ENCODE data around the gene NAGLU. TPM values are rescaled to one million over a fixed set of nuclear protein-coding genes. Genes with fewer than 3 reads are reported as not detected.

NAGLU gene
- total and polyA plus RNA-seq, 2 of the 13 experiments (the other 11 are each of a cell fraction or from before 2014, with no cell fraction given), result 28.2 to 40.1 TPM

DNA sequence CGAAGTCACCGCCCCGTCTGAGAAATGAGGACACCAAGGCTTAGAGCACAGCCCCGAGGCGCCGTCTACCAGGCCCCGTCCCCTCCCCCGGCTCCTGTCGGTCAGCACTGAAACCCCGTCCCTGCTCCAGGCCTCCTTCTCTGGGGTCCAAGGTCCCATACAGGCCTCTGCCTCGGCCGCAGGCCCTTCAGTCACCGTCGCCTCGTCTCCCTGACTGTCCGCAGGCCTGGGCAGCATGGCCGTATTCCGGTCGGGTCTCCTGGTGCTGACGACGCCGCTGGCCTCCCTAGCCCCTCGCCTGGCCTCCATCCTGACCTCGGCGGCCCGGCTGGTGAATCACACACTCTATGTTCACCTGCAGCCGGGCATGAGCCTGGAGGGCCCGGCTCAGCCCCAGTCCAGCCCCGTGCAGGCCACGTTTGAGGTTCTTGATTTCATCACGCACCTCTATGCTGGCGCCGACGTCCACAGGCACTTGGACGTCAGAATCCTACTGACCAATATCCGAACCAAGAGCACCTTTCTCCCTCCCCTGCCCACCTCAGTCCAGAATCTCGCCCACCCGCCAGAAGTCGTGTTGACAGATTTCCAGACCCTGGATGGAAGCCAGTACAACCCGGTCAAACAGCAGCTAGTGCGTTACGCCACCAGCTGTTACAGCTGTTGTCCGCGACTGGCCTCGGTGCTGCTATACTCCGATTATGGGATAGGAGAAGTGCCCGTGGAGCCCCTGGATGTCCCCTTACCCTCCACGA, 26.5 kb downstream of the NAGLU start (continued):
- TF ChIP-seq ATF4 (CRISPR knock-in tag; IDR thresholded peaks at IDR 0.05) (peak in 1 of 2 experiments; percentile 80; a peak in 2 of 4 replicates), TFDP2 (CRISPR knock-in tag; IDR thresholded peaks at IDR 0.05) (no peak), HBP1 (CRISPR knock-in tag; IDR thresholded peaks at IDR 0.05; ENCODE audit: low read depth) (peak; percentile 25), HIC2 (CRISPR knock-in tag; IDR thresholded peaks at IDR 0.05; ENCODE audit: low read depth) (no peak; the same call in 1 of the 2 replicates), ZNF619 (CRISPR knock-in tag; IDR thresholded peaks at IDR 0.05) (no peak), LCORL (IDR thresholded peaks at IDR 0.05) (no peak; the same call in none of the 2 replicates), LCORL (CRISPR knock-in tag; IDR thresholded peaks at IDR 0.05) (no peak), KMT2B (CRISPR knock-in tag; IDR thresholded peaks at IDR 0.05) (no peak; the same call in 1 of the 2 replicates), NFIC (IDR thresholded peaks at IDR 0.05; ENCODE audit: low read length) (no peak), ZNF770 (CRISPR knock-in tag; IDR thresholded peaks at IDR 0.05) (peak; percentile 68; the same call in 1 of the 2 replicates), ZBTB46 (CRISPR knock-in tag; IDR thresholded peaks at IDR 0.05; ENCODE audit: borderline replicate concordance) (no peak; the same call in 1 of the 2 replicates), ZNF567 (CRISPR knock-in tag; IDR thresholded peaks at IDR 0.05; ENCODE audit: borderline replicate concordance) (no peak), ZNF333 (CRISPR knock-in tag; IDR thresholded peaks at IDR 0.05; ENCODE audit: borderline replicate concordance) (no peak), ZNF703 (CRISPR knock-in tag; IDR thresholded peaks at IDR 0.05; ENCODE audit: borderline replicate concordance) (no peak; the same call in 1 of the 2 replicates)
- TF ChIP-seq, protein P1, sequence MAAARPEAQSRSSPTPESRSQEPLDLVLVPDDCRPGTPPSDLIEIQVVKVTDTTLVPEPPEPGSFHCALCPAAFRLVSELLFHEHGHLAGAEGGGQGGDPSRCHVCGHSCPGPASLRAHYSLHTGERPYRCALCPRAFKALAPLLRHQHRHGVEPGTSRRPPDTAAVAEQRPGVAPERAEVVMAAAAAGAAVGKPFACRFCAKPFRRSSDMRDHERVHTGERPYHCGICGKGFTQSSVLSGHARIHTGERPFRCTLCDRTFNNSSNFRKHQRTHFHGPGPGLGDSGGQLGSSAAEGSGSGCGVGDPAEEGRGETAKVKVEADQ (CRISPR knock-in tag; IDR thresholded peaks at IDR 0.05; ENCODE audit: borderline replicate concordance), result no peak

All from HepG2 (cell line).